ENCODE data around the gene EAPP.

DNA sequence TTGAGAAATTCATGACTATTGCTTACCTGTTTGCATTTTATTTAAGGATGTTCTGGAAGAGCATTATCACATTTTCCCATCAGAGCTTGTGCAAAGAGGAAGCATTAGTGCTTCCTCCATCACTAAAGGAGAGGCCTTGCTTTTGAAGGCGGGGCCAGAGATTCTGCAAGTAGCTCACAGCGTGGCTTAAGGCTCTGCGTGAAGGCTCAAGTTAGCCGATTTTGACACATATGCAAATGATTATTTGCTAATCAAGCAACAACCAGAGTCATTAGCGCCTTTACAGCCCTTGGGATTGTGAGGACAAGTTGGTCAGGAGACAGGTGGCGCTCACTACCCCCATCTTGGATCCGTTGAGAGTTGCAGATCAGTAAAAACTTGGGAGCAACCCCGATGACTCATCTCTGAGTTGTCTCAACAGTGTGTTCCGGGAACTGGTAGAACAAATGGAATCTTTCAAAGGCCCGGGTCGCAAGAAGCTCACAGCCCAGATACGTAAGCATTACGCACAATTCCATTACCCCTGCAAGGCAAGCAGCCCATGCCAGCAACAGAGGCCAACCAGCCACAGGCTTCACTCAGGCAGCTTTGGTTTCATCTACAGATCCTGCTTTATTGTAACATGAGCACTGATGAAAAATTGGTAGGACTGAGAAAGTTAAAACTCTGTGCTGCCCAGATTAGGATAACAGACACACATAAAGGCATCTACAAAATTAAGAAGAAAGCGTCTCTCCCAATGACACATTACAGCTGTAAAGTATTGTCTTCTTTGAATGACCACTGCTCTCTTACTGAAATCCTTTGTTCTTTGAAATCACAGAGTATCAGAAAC, 42.6 kb downstream of the EAPP start:
- TF ChIP-seq POLR2A (IDR thresholded peaks at IDR 0.05; ENCODE audit: low read length) = no peak
- TF ChIP-seq GATA1 (IDR thresholded peaks at IDR 0.05; ENCODE audit: low read depth, low read length) = no peak
